Mucosa of descending colon (tissue), 3 donors: ENCODE measurements around the gene IGSF22. TPM values are rescaled to one million over a fixed set of nuclear protein-coding genes. Genes with fewer than 3 reads are reported as not detected.

Source experiments
- ATAC-seq: fragments of 200-7000 bp; cut with Tn5 transposase; one replicate; pipeline ENCODE4 v1.9.1; 2020; ENCODE audit warnings: mild to moderate bottlenecking, moderate library complexity
- DNase-seq, 3 donors: peaks; one replicate each; pipeline ENCODE4 v3.0.0-alpha.2; 2020
- H3K36me3 ChIP-seq: fragments of 200-600 bp; one replicate; pipeline ENCODE4 v1.8.0; 2021; ENCODE audit warnings: low read depth, mild to moderate bottlenecking
- H3K4me1 ChIP-seq: fragments of 200-600 bp; one replicate; pipeline ENCODE4 v1.8.0; 2021; ENCODE audit warnings: low read depth, mild to moderate bottlenecking
- H3K4me3 ChIP-seq: fragments of 200-600 bp; one replicate; pipeline ENCODE4 v1.8.0; 2021; ENCODE audit warnings: mild to moderate bottlenecking
- H3K9me3 ChIP-seq: fragments of 200-600 bp; one replicate; pipeline ENCODE4 v1.8.0; 2021; ENCODE audit warnings: mild to moderate bottlenecking
- intact Hi-C, 2 donors: fragments of 100-400 bp; cut with DNase I in 1 of 2; cut with micrococcal nuclease in 1 of 2; formaldehyde crosslinking; loops; one replicate each; pipeline versions ENCODE4 v1.11.0 to v1.11.1; 2022; cut with DNase I, micrococcal nuclease
- total RNA-seq, 3 donors: library from RNA; stranded (reverse); fragmentation: NEBNext Ultra II Directional in 2 of 3; extraction: Animal tissue kit (Norgen Biotek cat#: 25700) in 2 of 3; gene quantifications; one replicate each; pipeline versions ENCODE4 v1.2.1 to v1.2.4, GENCODE V29; 2021 to 2023
- TF ChIP-seq, protein P1 (sequence below): fragments of 200-600 bp; IDR thresholded peaks from one replicate; pipeline ENCODE4 v1.8.0; 2022; ENCODE audit warnings: antibody characterized with exemption, mild to moderate bottlenecking
- donor health status: DM: no; HTN: no; CAD: no; lungs with moderate emphysema.
- donor health status: DM: no; HTN: no; CAD: no.
- donor health status: DM: no; HTN: yes; CAD: no.

IGSF22 gene
- total RNA-seq, 3 donors from 2014 or later: 1.1 to 1.5 (median 1.5) TPM

GRCh38 chr11:18771266-18772035 lies 45.5 kb upstream of the IGSF22 start:
- H3K4me1 ChIP-seq: no peaks in the 10 kb centered on the region
- DNase-seq: no peak
- no peak overlapping the region for H3K4me3 ChIP-seq
- H3K36me3 ChIP-seq: no peaks in the 10 kb centered on the region
- TF ChIP-seq, protein P1, sequence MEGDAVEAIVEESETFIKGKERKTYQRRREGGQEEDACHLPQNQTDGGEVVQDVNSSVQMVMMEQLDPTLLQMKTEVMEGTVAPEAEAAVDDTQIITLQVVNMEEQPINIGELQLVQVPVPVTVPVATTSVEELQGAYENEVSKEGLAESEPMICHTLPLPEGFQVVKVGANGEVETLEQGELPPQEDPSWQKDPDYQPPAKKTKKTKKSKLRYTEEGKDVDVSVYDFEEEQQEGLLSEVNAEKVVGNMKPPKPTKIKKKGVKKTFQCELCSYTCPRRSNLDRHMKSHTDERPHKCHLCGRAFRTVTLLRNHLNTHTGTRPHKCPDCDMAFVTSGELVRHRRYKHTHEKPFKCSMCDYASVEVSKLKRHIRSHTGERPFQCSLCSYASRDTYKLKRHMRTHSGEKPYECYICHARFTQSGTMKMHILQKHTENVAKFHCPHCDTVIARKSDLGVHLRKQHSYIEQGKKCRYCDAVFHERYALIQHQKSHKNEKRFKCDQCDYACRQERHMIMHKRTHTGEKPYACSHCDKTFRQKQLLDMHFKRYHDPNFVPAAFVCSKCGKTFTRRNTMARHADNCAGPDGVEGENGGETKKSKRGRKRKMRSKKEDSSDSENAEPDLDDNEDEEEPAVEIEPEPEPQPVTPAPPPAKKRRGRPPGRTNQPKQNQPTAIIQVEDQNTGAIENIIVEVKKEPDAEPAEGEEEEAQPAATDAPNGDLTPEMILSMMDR: no peak
- H3K9me3 ChIP-seq: no peaks in the 10 kb centered on the region
- intact Hi-C loops: no loop called here
- no peak for ATAC-seq

DNA sequence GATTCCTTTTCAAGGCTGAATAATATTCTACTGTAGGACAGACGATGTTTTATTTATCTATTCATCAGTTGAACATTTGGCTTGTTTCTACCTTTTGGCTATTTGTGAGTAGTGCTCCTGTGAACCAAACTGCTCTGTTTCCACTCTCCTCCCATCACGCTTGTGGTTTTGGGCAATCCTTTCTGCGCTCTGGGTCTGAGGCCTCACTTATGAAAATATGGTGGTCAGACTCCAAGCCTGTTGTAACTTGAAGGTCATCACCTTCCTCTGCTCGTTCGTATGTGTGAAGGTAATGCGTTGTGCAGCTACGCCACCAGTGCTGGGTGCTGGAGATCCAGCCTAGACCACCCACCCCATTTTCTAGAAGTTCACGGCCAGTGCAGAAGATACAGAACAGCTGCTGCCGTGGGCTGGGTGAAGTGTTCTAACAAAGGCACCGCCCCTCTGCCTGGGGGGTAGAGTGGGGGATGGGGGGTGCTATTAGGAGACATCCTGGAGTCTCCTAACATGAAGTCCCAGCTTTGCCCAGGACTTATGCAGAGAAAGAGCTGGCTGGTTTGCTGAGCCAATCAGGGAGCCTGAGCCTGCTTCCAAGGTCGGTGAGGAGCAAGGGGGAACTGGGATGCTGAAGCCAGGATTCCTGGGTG lies 44.6 kb upstream of the IGSF22 start:
- ATAC-seq: no peak
- H3K36me3 ChIP-seq: no peaks in the 10 kb centered on the region
- no peaks in the 10 kb centered on the region for H3K4me1 ChIP-seq
- TF ChIP-seq, protein P1: no peak
- no peaks in the 10 kb centered on the region for H3K9me3 ChIP-seq
- intact Hi-C loops: no loop called here
- no peak for DNase-seq
- H3K4me3 ChIP-seq: no peak overlapping the region

GRCh38 chr11:18769802-18770456 lies 43.9 kb upstream of the IGSF22 start:
- DNase-seq: peak; percentile 31 to 59 (median 36)
- no peaks in the 10 kb centered on the region for H3K9me3 ChIP-seq
- intact Hi-C loops: no loop called here
- no peaks in the 10 kb centered on the region for H3K4me1 ChIP-seq
- no peak overlapping the region for H3K4me3 ChIP-seq
- ATAC-seq: peak; percentile 94
- H3K36me3 ChIP-seq: no peaks in the 10 kb centered on the region
- TF ChIP-seq, protein P1: no peak

- Histone ChIP-seq H3K36me3 (no peaks in the 10 kb centered on the region), H3K4me3 (no peak overlapping the region), H3K9me3 (no peaks in the 10 kb centered on the region), H3K4me1 (no peaks in the 10 kb centered on the region)
- no peak for ATAC-seq
- DNase-seq: no peak
- TF ChIP-seq, protein P1: no peak
- intact Hi-C loops: no loop called here
Measured at GRCh38 chr11:18768978-18769377, 43.0 kb upstream of the IGSF22 start.

DNA sequence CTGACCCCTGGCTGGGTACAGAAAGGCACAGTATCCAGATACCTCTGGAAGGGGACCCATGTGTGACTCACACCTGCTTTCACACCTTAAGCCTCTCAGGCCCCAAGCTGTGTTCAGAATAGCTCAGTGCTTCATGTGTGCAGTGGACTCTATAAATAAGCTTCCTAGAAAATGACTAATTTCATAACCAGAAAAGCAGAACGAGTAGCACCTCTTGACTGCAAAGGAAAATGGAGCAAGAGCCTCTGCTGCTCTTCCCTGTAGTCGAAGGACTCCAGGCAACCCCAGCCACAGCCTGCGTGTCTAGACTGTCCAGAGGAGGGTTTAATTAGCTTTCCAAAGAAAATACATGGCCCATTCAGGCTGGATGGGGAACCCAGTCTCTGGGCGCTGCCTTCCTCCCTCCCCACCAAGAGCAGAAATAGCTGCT lies 42.5 kb upstream of the IGSF22 start:
- H3K9me3 ChIP-seq: no peaks in the 10 kb centered on the region
- H3K4me1 ChIP-seq: no peaks in the 10 kb centered on the region
- H3K36me3 ChIP-seq: no peaks in the 10 kb centered on the region
- DNase-seq (no peak), ATAC-seq (peak; percentile 10)
- TF ChIP-seq, protein P1: no peak
- intact Hi-C loops: no loop called here
- no peak overlapping the region for H3K4me3 ChIP-seq
